HCT116 (cell line): ENCODE measurements around the gene FRMPD4.

Source experiments
- CEBPB ChIP-seq: IDR thresholded peaks from 2 replicates; pipeline ENCODE4 v1.6.1; 2012; ENCODE audit warnings: low read depth
- TF ChIP-seq, protein P1 (sequence below), 3 experiments: fragments of 200-600 bp in 1 of 3; sonication (generic) in 1 of 3; IDR thresholded peaks in 2 of 3; conservative IDR thresholded peaks in 1 of 3; 2 replicates each; pipeline ENCODE4 v1.5.1; 2012 to 2017; ENCODE audit warnings: low read depth in 2 of 3, low read length in 2 of 3, antibody characterized with exemption in 1 of 3, borderline replicate concordance in 1 of 3, control low read depth in 1 of 3, mild to moderate bottlenecking in 1 of 3, mixed read lengths in 1 of 3, mixed run types in 1 of 3, moderate library complexity in 1 of 3; ENCODE audit not compliant: insufficient read depth in 1 of 3
- TF ChIP-seq, protein P2 (sequence below): IDR thresholded peaks from 2 replicates; pipeline ENCODE4 v1.6.1; 2012; ENCODE audit warnings: low read depth

DNA sequence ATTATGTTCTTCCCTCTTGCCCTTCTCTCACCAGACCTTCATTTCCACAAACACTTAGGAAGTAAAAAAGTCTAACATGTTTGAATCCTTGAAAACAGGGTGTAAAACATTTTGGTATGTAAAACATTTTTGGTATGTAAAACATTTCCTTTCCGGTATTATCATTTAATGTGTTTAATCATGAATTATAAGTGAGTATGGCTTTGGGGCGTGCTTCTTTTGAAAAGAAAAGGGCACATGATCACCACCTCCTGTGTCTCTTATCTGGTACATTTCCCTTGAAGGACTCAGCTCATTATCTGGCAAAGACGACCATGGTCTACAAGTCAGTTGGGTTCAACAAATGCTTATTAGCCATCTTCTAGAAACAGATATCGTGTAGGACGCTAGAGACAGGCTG lies 283.6 kb downstream of the FRMPD4 start:
- TF ChIP-seq CEBPB, result no peak
- TF ChIP-seq, protein P1, sequence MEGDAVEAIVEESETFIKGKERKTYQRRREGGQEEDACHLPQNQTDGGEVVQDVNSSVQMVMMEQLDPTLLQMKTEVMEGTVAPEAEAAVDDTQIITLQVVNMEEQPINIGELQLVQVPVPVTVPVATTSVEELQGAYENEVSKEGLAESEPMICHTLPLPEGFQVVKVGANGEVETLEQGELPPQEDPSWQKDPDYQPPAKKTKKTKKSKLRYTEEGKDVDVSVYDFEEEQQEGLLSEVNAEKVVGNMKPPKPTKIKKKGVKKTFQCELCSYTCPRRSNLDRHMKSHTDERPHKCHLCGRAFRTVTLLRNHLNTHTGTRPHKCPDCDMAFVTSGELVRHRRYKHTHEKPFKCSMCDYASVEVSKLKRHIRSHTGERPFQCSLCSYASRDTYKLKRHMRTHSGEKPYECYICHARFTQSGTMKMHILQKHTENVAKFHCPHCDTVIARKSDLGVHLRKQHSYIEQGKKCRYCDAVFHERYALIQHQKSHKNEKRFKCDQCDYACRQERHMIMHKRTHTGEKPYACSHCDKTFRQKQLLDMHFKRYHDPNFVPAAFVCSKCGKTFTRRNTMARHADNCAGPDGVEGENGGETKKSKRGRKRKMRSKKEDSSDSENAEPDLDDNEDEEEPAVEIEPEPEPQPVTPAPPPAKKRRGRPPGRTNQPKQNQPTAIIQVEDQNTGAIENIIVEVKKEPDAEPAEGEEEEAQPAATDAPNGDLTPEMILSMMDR (IDR thresholded peaks at IDR 0.05 in 2 of 3, conservative IDR thresholded peaks at IDR 0.05 in 1 of 3; ENCODE audit: borderline replicate concordance in 1 of 3, insufficient read depth in 1 of 3, low read depth in 2 of 3, low read length in 2 of 3), result no peak
- TF ChIP-seq, protein P2, sequence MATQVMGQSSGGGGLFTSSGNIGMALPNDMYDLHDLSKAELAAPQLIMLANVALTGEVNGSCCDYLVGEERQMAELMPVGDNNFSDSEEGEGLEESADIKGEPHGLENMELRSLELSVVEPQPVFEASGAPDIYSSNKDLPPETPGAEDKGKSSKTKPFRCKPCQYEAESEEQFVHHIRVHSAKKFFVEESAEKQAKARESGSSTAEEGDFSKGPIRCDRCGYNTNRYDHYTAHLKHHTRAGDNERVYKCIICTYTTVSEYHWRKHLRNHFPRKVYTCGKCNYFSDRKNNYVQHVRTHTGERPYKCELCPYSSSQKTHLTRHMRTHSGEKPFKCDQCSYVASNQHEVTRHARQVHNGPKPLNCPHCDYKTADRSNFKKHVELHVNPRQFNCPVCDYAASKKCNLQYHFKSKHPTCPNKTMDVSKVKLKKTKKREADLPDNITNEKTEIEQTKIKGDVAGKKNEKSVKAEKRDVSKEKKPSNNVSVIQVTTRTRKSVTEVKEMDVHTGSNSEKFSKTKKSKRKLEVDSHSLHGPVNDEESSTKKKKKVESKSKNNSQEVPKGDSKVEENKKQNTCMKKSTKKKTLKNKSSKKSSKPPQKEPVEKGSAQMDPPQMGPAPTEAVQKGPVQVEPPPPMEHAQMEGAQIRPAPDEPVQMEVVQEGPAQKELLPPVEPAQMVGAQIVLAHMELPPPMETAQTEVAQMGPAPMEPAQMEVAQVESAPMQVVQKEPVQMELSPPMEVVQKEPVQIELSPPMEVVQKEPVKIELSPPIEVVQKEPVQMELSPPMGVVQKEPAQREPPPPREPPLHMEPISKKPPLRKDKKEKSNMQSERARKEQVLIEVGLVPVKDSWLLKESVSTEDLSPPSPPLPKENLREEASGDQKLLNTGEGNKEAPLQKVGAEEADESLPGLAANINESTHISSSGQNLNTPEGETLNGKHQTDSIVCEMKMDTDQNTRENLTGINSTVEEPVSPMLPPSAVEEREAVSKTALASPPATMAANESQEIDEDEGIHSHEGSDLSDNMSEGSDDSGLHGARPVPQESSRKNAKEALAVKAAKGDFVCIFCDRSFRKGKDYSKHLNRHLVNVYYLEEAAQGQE, result no peak
